Motor neuron (in vitro differentiated cells): ENCODE results near the gene BEND5. TPM values are rescaled to one million over a fixed set of nuclear protein-coding genes. Genes with fewer than 3 reads are reported as not detected.

Experiments
- ATAC-seq, 8 experiments: fragments of 200-7000 bp; cut with Tn5 transposase; replicated peaks in 6 of 8; 2 replicates each; pipeline ENCODE4 v1.8.0; 2021; ENCODE audit warnings: mild to moderate bottlenecking in 8 of 8, moderate library complexity in 8 of 8
- H3K27ac ChIP-seq, 2 donors: fragments of 250-450 bp; sonication (Bioruptor Pico); 2 replicates each; pipeline ENCODE4 v1.9.0; 2021; ENCODE audit warnings: antibody characterized with exemption in 2 of 2, mild to moderate bottlenecking in 2 of 2, moderate library complexity in 1 of 2
- H3K4me1 ChIP-seq, 2 donors: fragments of 250-450 bp; sonication (Bioruptor Pico); replicated peaks in 1 of 2; 2 replicates each; pipeline ENCODE4 v1.6.1; 2021; ENCODE audit warnings: antibody characterized with exemption in 2 of 2, mild to moderate bottlenecking in 2 of 2, moderate library complexity in 1 of 2
- H3K4me3 ChIP-seq, 5 donors: fragments of 250-450 bp; sonication (Bioruptor Pico); 2 replicates each; pipeline ENCODE4 v1.9.0; 2021; ENCODE audit warnings: antibody characterized with exemption in 5 of 5, mild to moderate bottlenecking in 5 of 5, moderate library complexity in 4 of 5
- WGBS, 10 experiments: fragments of 450-650 bp; shearing (Covaris generic); methylation state at CpG; one replicate each; pipeline ENCODE4 v1.0.0; 2022; 5-methylcytosine and 5-hydroxymethylcytosine counted together
- in situ Hi-C, 9 experiments: fragments of 400-800 bp; cut with MboI; loops; one replicate each; pipeline ENCODE4 v1.15.0; 2021; ENCODE audit warnings: low sequenced_read_pairs in 9 of 9, low pct_unique_long_range_greater_than_20kb in 2 of 9; ENCODE audit not compliant: unreplicated experiment in 9 of 9
- total RNA-seq, 8 experiments: library from RNA; unstranded; fragments of 300-600 nt; gene quantifications; 2 replicates each; pipeline versions ENCODE4 v1.2.3 to v1.2.4, GENCODE V29; 2022

BEND5 gene
- total RNA-seq, 8 experiments from 2014 or later, result 0.76 to 42.1 (median 33.6) TPM; not detected in 1

DNA sequence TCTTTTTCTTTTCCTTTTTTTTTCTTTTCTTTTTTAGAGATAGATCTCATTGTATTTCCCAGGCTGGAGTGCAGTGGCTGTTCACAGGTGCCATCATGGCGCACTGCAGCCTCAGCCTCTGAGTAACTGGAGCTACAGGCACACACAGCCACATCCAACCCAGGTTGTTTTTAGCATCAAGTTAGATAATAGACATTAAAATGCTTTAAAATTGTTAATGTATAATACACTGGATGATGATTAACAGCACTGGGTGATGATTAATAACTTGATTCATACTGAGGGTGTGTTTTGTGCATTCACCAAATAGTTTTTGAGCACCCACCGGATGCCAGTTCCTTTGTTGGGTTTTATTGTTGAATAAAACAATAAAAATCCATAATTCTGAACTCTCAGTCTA is 75.2 kb downstream of the BEND5 start:
- Histone ChIP-seq H3K27ac (no peak overlapping the region), H3K4me1 (no peaks in the 10 kb centered on the region), H3K4me3 (no peak overlapping the region)
- in situ Hi-C loops, result no loop called here
- 27 to 100% (median 84%) methylated on average over 1 to 2 of the region's 2 CpGs for WGBS, 10 experiments
- no peak for ATAC-seq

DNA sequence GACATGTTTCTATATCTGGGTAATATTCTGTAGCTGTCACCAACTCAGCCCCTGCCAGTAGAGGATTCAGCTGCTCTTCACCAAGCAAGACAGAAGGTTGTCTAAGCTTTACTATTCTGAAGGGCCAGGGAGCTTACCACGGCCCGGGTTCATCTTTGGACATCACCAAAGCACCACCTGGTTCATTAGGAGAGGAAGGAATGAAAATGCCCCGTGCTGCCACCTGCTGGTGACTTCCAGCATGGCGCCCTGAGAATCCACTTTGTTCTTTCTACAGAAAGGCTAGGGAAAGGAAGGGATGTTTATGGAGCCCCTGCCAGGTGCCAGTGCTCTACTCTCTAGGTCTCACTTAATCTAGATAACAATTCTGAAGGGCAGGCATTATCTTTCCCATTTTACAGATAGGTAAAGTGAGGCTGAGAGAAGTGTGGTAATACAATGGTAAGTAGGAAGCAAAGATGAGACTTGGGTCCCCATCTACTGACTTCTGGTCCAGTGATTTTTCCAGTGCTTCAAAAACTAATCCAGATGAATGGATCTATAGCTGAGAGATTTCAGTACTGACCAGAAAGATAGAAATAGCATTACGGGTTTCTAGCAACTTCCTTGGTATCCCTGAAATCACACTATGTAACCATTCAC is 79.5 kb downstream of the BEND5 start:
- Histone ChIP-seq H3K27ac (no peak overlapping the region), H3K4me1 (peaks cover 14 to 22% of the 10 kb centered on the region in 2 donors), H3K4me3 (no peak overlapping the region)
- WGBS, 10 experiments, result 0 to 80% (median 27%) methylated on average over 1 to 5 of the region's 5 CpGs
- peak in 4 of 8 experiments; percentile 19 to 59 (median 49) for ATAC-seq
- in situ Hi-C loops, result loop anchor here in 2 of 9 experiments (10.0 to 25.0 kb wide), 2 partner anchors 122 to 1640 kb away; no protein-coding TSS in a partner anchor

DNA sequence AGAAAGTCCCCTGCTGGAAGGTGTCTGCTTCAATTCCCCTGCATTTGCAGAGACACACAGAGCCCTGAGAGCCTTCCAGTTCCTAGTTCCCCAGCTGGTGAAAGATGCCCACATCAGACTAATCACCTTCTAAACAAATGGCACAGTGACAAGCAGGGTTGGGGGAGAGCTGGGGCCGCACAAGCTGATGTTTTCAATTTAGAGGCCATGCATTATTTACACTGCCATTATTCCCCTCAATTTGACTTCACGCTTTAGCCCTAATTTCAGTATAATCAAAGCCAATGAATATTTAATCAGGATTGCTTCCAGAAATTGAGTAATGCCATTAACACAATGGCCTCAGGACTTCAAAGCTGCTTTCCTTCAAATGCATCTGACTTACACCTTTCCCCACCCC is 81.5 kb downstream of the BEND5 start:
- in situ Hi-C loops, result loop anchor here in 2 of 9 experiments (10.0 to 25.0 kb wide), 2 partner anchors 120 to 1642 kb away; no protein-coding TSS in a partner anchor
- H3K27ac ChIP-seq, result no peak overlapping the region
- 20 to 100% (median 43%) methylated on average over 1 to 2 of the region's 2 CpGs; no CpG with 5 or more reads in 1 of the 10 experiments for WGBS, 10 experiments
- no peak overlapping the region for H3K4me3 ChIP-seq
- peak in 5 of 8 experiments; percentile 59 to 75 (median 66) for ATAC-seq
- peaks cover 20 to 29% of the 10 kb centered on the region in 2 donors for H3K4me1 ChIP-seq

- 9 to 100% (median 71%) methylated on average over 1 to 11 of the region's 12 CpGs; no CpG with 5 or more reads in 1 of the 10 experiments for WGBS, 10 experiments
- ATAC-seq, result peak in 1 of 8 experiments; percentile 28
- H3K4me1 ChIP-seq, result peaks cover 20 to 29% of the 10 kb centered on the region in 2 donors
- H3K4me3 ChIP-seq, result no peak overlapping the region
- H3K27ac ChIP-seq, result no peak overlapping the region
- in situ Hi-C loops, result loop anchor here in 2 of 9 experiments (10.0 to 25.0 kb wide), 2 partner anchors 119 to 1644 kb away; no protein-coding TSS in a partner anchor
Measured at GRCh38 chr1:48693674-48694320, 82.9 kb downstream of the BEND5 start.

DNA sequence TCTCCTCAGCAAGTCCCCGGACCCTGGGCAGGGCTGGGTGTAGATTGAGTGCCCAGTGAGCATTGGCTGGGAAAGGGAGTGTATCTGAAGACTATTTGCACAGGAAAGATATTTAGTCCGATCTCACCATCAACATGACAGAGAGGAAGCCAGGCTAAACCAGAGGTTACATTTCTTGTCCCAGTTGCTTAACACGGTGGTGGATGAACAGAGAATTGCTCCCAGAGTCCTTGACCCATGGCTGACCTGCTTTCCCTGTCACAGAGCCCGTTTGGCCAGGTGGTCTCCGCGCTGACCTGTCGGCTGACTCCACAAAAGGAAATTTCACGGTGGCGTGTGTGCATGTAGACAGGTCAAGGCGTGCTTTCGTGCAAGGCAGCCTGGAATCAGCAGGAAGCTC is 83.5 kb downstream of the BEND5 start:
- 35 to 86% (median 82%) methylated on average over 1 to 9 of the region's 11 CpGs; no CpG with 5 or more reads in 4 of the 10 experiments for WGBS, 10 experiments
- ATAC-seq, result no peak
- in situ Hi-C loops, result loop anchor here in 2 of 9 experiments (10.0 to 25.0 kb wide), 2 partner anchors 118 to 1644 kb away; no protein-coding TSS in a partner anchor
- no peak overlapping the region for H3K4me3 ChIP-seq
- H3K4me1 ChIP-seq, result peaks cover 26 to 31% of the 10 kb centered on the region in 2 donors
- H3K27ac ChIP-seq, result no peak overlapping the region

GRCh38 chr1:48692235-48692634 is 84.5 kb downstream of the BEND5 start:
- no peak for ATAC-seq
- in situ Hi-C loops, result loop anchor here in 2 of 9 experiments (10.0 to 25.0 kb wide), 2 partner anchors 117 to 1645 kb away; no protein-coding TSS in a partner anchor
- H3K4me3 ChIP-seq, result no peak overlapping the region
- WGBS, 10 experiments, result 40 to 100% (median 85%) methylated on average over 1 to 9 of the region's 9 CpGs; no CpG with 5 or more reads in 2 of the 10 experiments
- no peak overlapping the region for H3K27ac ChIP-seq
- H3K4me1 ChIP-seq, result peaks cover 31 to 40% of the 10 kb centered on the region in 2 donors

DNA sequence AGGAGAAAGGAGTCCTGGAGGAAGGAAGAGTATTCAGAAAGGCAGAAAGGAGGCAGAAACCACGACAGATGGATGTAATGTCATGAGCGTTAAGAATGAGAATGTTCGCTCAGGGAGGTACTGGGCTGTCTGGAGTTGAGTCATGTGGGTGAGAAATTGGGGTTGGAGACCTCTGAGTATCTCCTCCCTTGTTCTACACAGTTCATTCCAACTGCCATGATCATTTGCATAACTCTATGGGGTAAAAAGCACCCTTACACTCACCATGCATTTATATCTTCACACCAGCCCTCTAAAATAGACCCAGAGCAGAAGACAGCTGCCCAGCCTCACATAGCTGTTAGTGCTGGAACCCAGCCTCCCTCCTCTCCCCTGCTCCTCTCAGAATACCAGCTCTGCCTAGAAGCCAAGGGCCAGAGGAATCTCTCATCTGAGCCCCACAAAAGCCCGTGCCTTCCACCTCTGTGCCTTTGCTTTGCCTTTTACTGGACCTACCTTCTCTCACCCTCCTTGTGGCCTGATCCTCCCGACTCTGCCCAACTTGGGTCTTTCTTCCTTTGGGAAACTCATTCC is 85.2 kb downstream of the BEND5 start:
- H3K4me3 ChIP-seq, result no peak overlapping the region
- peak in 5 of 8 experiments; percentile 11 to 60 (median 23) for ATAC-seq
- in situ Hi-C loops, result loop anchor here in 2 of 9 experiments (10.0 to 25.0 kb wide), 2 partner anchors 117 to 1646 kb away; no protein-coding TSS in a partner anchor
- peaks cover 37 to 47% of the 10 kb centered on the region in 2 donors for H3K4me1 ChIP-seq
- H3K27ac ChIP-seq, result no peak overlapping the region
- 0 to 85% (median 57%) methylated on average over 1 to 5 of the region's 5 CpGs for WGBS, 10 experiments

- Histone ChIP-seq H3K27ac (no peak overlapping the region), H3K4me1 (peaks cover 39 to 49% of the 10 kb centered on the region in 2 donors), H3K4me3 (no peak overlapping the region)
- in situ Hi-C loops, result loop anchor here in 1 of 9 experiments (25.0 kb wide), 1 partner anchor 1649 kb away; no protein-coding TSS in a partner anchor
- 0 to 93% (median 63%) methylated on average over 1 to 3 of the region's 3 CpGs; no CpG with 5 or more reads in 2 of the 10 experiments for WGBS, 10 experiments
- ATAC-seq, result peak in 3 of 8 experiments; percentile 25 to 70 (median 26)
Measured at GRCh38 chr1:48688102-48688760, 88.5 kb downstream of the BEND5 start.

DNA sequence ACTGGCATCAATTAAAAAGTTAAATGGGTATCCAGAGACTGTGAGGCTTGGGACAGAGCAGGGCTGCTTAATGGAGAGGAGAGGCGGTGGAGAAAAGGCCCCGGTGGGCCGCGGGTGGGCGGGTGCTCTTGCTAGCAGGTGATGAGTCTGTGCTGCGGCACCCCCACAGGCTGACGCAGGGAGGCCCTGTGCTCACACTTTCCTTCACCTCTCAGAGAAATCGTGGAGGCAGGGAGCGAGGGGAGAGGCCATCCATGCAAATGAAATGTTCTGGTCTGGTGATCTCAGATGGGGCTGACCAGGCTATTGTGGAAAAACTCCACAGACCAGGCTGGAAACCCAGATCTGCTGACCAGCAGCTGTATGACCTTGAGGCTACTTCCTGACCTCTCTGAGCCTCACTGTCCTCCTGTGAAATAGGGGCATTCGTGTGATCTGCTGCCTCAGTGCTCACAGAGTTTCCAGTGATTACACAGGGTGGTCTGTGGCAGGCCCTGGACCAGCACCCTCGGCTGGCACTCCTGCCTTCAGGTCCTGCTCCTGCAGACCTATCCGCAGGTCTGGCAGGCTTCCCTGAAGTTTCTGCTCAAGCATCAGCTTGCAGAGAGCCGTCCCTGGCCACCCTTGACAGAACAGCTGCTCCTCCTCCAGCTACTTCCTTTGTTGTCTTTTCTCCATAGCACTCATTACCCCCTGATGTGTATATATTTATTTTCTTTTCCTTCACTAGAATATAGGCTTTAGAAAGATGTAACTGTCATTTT is 89.2 kb downstream of the BEND5 start:
- H3K4me1 ChIP-seq, result peaks cover 41 to 52% of the 10 kb centered on the region in 2 donors
- no peak overlapping the region for H3K4me3 ChIP-seq
- 14 to 83% (median 58%) methylated on average over 2 to 6 of the region's 13 CpGs; no CpG with 5 or more reads in 4 of the 10 experiments for WGBS, 10 experiments
- ATAC-seq, result peak in 7 of 8 experiments; percentile 83 to 96 (median 91)
- in situ Hi-C loops, result loop anchor here in 1 of 9 experiments (25.0 kb wide), 1 partner anchor 1650 kb away; no protein-coding TSS in a partner anchor
- peak overlapping the region in 1 of 2 donors; percentile 4 for H3K27ac ChIP-seq

DNA sequence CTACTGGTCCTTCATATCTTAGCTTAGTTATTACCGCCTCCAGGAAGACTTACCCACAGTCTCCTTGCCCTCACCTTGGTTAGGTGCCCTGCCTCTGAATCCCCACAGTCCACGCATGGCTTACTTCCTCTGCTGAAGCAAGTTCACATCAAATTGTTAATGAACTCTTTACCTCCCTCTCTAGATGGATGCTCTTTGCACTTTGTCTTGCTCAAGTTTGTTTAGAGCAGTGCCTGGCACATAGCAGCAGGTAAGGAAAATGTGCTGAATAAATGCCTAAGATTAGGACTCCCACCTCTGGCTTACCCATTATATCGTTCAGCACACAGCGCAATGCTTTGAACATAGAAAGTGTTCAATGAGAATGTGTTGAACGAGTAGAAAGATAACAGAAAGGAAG is 90.5 kb downstream of the BEND5 start:
- in situ Hi-C loops, result loop anchor here in 1 of 9 experiments (25.0 kb wide), 1 partner anchor 1651 kb away; no protein-coding TSS in a partner anchor
- H3K4me3 ChIP-seq, result no peak overlapping the region
- 46 to 100% (median 87%) methylated on average over 1 to 5 of the region's 5 CpGs; no CpG with 5 or more reads in 1 of the 10 experiments for WGBS, 10 experiments
- no peak overlapping the region for H3K27ac ChIP-seq
- H3K4me1 ChIP-seq, result peaks cover 35 to 54% of the 10 kb centered on the region in 2 donors
- no peak for ATAC-seq

DNA sequence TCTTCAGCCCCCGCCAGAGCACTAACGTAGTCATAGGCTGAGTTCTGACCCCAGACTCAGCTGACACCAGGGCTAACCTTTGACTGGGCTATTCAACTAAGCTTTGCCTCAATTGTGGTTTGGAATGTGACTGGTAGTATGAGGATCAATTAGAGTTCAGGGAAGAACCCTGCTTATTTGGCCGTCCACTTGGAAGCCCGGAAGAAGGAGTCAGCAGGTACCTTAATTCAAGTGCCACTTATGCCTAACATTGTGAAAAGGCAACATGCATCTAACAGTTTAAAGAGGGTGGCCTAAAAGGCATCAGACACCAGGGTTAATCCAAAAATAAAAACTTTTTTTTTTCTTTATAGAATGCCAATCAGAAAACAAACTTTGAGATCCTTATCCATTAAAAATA is 92.3 kb downstream of the BEND5 start:
- peak overlapping the region in 1 of 2 donors; percentile 24 for H3K27ac ChIP-seq
- no peak for ATAC-seq
- WGBS, 10 experiments, result 67 to 90% (median 88%) methylated on average over 2 to 4 of the region's 4 CpGs; no CpG with 5 or more reads in 1 of the 10 experiments
- in situ Hi-C loops, result loop anchor here in 1 of 9 experiments (25.0 kb wide), 1 partner anchor 1653 kb away; no protein-coding TSS in a partner anchor
- peaks cover 52 to 69% of the 10 kb centered on the region in 2 donors for H3K4me1 ChIP-seq
- H3K4me3 ChIP-seq, result no peak overlapping the region
